Calu3 (cell line): ENCODE results near the gene HDAC4. TPM values are rescaled to one million over a fixed set of nuclear protein-coding genes. Genes with fewer than 3 reads are reported as not detected.

ENCODE experiments used
- BruUV-seq: library from RNA; stranded (reverse); fragments of 400-500 nt; replicated peaks from 2 replicates; lab custom pipeline; 2021; lab: Mats Ljungman, UMichigan
- CTCF ChIA-PET: fragments of 300-600 bp; sonication (Branson Sonifier 250); formaldehyde crosslinking; loops from one replicate; lab custom pipeline; 2022; ENCODE audit warnings: antibody characterized with exemption; lab: Charles Lee
- DNase-seq: peaks from one replicate; pipeline ENCODE4 v3.0.0; 2022
- H3K27ac Mint-ChIP-seq: one replicate; pipeline ENCODE4 v1.8.0; 2022; ENCODE audit warnings: mixed read lengths; ENCODE audit not compliant: unreplicated experiment
- H3K27me3 Mint-ChIP-seq: one replicate; pipeline ENCODE4 v1.8.0; 2022; ENCODE audit warnings: mixed read lengths; ENCODE audit not compliant: unreplicated experiment
- H3K36me3 Mint-ChIP-seq: one replicate; pipeline ENCODE4 v1.8.0; 2022; ENCODE audit warnings: mild to moderate bottlenecking, moderate library complexity, mixed read lengths; ENCODE audit not compliant: insufficient read depth, unreplicated experiment
- H3K4me1 Mint-ChIP-seq: one replicate; pipeline ENCODE4 v1.8.0; 2022; ENCODE audit warnings: mild to moderate bottlenecking, low read depth, mixed read lengths; ENCODE audit not compliant: unreplicated experiment
- H3K4me3 Mint-ChIP-seq: one replicate; pipeline ENCODE4 v1.8.0; 2022; ENCODE audit warnings: mild to moderate bottlenecking, low read depth, moderate library complexity, mixed read lengths; ENCODE audit not compliant: unreplicated experiment
- H3K9me3 Mint-ChIP-seq: one replicate; pipeline ENCODE4 v1.8.0; 2022; ENCODE audit warnings: low read depth, mixed read lengths; ENCODE audit not compliant: unreplicated experiment
- intact Hi-C: fragments of 100-400 bp; cut with micrococcal nuclease; formaldehyde crosslinking; loops from one replicate; pipeline ENCODE4 v1.10.0; 2022; ENCODE audit not compliant: unreplicated experiment
- total RNA-seq: library from RNA; stranded (reverse); gene quantifications from 2 replicates; pipeline ENCODE4 v1.2.3, GENCODE V29; 2022
- TF ChIP-seq, protein P1 (sequence below): fragments of 200-600 bp; IDR thresholded peaks from one replicate; pipeline ENCODE4 v1.8.0; 2022; ENCODE audit warnings: antibody characterized with exemption; ENCODE audit not compliant: unreplicated experiment

The HDAC4 gene
- total RNA-seq, 1 experiment from 2014 or later, result 39.6 TPM

DNA sequence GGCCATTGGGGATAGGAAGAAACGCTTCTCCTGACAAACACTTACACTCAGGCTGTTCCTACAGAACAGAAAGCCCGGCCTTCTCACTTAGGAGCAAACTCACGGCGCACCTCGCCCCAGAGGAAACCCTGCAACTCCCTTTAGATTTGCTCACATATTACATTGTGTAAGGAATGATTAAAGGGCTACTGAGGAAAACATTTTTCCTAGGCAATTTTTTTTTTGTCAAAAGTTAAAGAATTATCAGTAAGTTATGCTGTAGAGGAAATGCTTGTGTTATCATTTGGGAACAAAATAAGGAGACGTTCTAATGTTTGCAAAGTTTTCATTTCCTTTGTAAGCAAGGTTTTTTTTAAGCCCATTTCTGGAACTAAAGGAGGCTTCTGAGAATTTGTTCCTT lies 264.1 kb downstream of the HDAC4 start:
- BruUV-seq, result no TSS peak
- intact Hi-C loops, result no loop called here
- no peak for DNase-seq
- TF ChIP-seq, protein P1, sequence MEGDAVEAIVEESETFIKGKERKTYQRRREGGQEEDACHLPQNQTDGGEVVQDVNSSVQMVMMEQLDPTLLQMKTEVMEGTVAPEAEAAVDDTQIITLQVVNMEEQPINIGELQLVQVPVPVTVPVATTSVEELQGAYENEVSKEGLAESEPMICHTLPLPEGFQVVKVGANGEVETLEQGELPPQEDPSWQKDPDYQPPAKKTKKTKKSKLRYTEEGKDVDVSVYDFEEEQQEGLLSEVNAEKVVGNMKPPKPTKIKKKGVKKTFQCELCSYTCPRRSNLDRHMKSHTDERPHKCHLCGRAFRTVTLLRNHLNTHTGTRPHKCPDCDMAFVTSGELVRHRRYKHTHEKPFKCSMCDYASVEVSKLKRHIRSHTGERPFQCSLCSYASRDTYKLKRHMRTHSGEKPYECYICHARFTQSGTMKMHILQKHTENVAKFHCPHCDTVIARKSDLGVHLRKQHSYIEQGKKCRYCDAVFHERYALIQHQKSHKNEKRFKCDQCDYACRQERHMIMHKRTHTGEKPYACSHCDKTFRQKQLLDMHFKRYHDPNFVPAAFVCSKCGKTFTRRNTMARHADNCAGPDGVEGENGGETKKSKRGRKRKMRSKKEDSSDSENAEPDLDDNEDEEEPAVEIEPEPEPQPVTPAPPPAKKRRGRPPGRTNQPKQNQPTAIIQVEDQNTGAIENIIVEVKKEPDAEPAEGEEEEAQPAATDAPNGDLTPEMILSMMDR, result no peak
- Mint-ChIP-seq H3K4me3 (no peak overlapping the region), H3K27me3 (no peaks in the 10 kb centered on the region), H3K4me1 (no peaks in the 10 kb centered on the region), H3K9me3 (peaks cover 2% of the 10 kb centered on the region), H3K36me3 (peaks cover 4% of the 10 kb centered on the region), H3K27ac (no peak overlapping the region)
- CTCF ChIA-PET, result no interaction called here

DNA sequence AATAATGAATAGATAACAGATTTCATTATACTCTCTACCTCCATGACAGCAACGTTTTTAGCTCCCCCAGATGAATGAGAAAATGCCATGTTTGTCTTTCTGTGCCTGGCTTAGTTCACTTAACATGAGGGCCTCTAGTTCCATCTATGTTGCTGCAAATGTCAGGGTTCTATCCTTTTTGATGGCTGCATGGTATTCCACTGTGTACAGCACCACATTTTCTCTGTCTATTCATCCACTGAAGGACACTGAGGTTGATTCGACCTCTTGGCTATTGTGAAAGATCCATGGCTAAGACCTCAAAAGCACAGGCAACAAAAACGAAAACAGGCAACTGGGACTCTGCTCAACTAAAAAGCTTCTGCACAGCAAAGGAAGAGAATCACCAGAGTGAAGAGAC lies 264.6 kb downstream of the HDAC4 start:
- Mint-ChIP-seq H3K9me3 (peaks cover 2% of the 10 kb centered on the region), H3K36me3 (peaks cover 4% of the 10 kb centered on the region), H3K4me3 (no peak overlapping the region), H3K4me1 (no peaks in the 10 kb centered on the region), H3K27me3 (no peaks in the 10 kb centered on the region), H3K27ac (no peak overlapping the region)
- intact Hi-C loops, result no loop called here
- CTCF ChIA-PET, result no interaction called here
- BruUV-seq, result no TSS peak
- DNase-seq, result no peak
- TF ChIP-seq, protein P1, result no peak

DNA sequence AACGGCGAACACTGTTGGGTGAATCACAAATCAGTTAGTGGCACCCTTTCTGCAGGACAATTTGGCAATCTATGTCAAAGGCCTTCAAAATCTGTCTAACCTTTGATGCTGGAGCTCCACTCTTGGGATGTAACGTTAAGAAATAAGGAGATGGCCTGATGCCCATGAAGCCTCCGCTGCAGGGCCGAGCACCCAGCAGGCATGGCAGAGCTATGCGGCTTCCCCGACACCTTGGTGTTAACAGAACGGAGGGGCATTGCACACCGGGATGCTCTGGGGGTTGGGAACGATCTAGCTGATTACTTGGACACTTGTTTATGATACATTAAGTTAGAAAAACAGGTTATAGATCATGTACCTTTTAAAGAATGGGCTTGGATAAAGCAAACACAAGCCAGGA lies 265.3 kb downstream of the HDAC4 start:
- DNase-seq, result no peak
- Mint-ChIP-seq H3K27me3 (no peaks in the 10 kb centered on the region), H3K4me3 (no peak overlapping the region), H3K4me1 (no peaks in the 10 kb centered on the region), H3K36me3 (peaks cover 4% of the 10 kb centered on the region), H3K9me3 (peaks cover 2% of the 10 kb centered on the region), H3K27ac (no peak overlapping the region)
- no TSS peak for BruUV-seq
- CTCF ChIA-PET, result no interaction called here
- intact Hi-C loops, result no loop called here
- TF ChIP-seq, protein P1, result no peak

DNA sequence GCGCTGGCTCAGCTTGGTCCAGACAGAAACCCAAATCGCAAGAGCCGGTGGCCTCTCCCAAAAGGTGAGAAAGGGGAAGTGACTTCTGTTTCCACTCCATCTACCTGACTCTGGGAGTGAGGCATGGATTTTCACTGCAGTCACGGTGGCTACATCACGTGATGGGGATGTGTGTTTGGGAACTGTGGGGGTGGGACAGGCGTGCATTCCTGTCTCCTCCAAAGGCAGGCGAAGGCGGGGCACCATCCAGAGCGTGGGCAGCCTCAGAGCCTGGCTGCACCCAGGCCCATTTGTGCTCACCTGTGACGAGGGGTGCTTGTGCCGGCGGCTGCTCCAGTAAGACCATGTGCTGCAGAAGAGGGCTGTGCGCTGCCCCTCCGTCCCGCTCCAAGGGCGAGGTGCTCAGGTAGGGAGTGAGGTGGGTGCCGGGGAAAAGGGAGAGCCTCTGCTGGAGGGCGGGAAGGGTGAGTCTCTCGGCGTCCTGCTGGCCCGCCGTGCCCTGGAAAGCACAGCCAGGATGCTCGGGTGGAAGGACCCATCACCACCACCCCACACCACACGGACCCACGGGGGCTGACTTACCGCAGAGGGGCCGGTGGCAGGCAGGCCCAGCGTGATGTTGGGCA lies 266.8 kb downstream of the HDAC4 start:
- no peak overlapping the region for H3K4me3 Mint-ChIP-seq
- CTCF ChIA-PET, result no interaction called here
- no peak overlapping the region for H3K27ac Mint-ChIP-seq
- no TSS peak for BruUV-seq
- peaks cover 4% of the 10 kb centered on the region for H3K36me3 Mint-ChIP-seq
- no peaks in the 10 kb centered on the region for H3K4me1 Mint-ChIP-seq
- intact Hi-C loops, result no loop called here
- TF ChIP-seq, protein P1, result no peak
- H3K27me3 Mint-ChIP-seq, result no peaks in the 10 kb centered on the region
- peaks cover 2% of the 10 kb centered on the region for H3K9me3 Mint-ChIP-seq
- DNase-seq, result no peak
